Breast epithelium (tissue), 4 donors: ENCODE data around the gene PAOX. TPM values are rescaled to one million over a fixed set of nuclear protein-coding genes. Genes with fewer than 3 reads are reported as not detected.
"Not testable (repeated sequence)": the region's sequence is repeated elsewhere in the genome, so short reads cannot be mapped to it uniquely, and the experiment has no call there.

ENCODE experiments used
- DNase-seq, 2 donors: peaks; one replicate each; pipeline ENCODE4 v3.0.0-alpha.2; 2019; ENCODE audit warnings: low spot score in 2 of 2
- H3K27ac ChIP-seq, 2 donors: fragments of 200-600 bp; sonication (generic) in 1 of 2; one replicate each; pipeline ENCODE4 v1.5.1; 2016 to 2019; ENCODE audit warnings: mild to moderate bottlenecking in 1 of 2
- H3K27me3 ChIP-seq, 2 donors: fragments of 200-600 bp; sonication (generic) in 1 of 2; one replicate each; pipeline versions ENCODE4 v1.5.1 to v1.6.0; 2017 to 2019; ENCODE audit warnings: control low read depth in 1 of 2, mild to moderate bottlenecking in 1 of 2
- H3K36me3 ChIP-seq: fragments of 200-600 bp; one replicate; pipeline ENCODE4 v1.5.1; 2019
- H3K4me1 ChIP-seq, 2 donors: fragments of 200-600 bp; sonication (generic); one replicate each; pipeline ENCODE4 v1.5.1; 2016 to 2019; ENCODE audit warnings: control low read depth in 1 of 2
- H3K4me3 ChIP-seq, 3 donors: fragments of 200-600 bp; sonication (generic); 1 replicate in 2 of 3; 2 replicates in 1 of 3; pipeline ENCODE4 v1.5.1; 2016 to 2019; ENCODE audit warnings: mild to moderate bottlenecking in 3 of 3, moderate library complexity in 2 of 3
- H3K9me3 ChIP-seq, 2 donors: fragments of 200-600 bp; sonication (generic) in 1 of 2; one replicate each; pipeline ENCODE4 v1.5.1; 2016 to 2019; ENCODE audit warnings: control low read depth in 1 of 2
- POLR2A ChIP-seq: fragments of 450-650 bp; IDR thresholded peaks from one replicate; pipeline ENCODE4 v1.6.1; 2016; ENCODE audit warnings: antibody characterized with exemption, mild to moderate bottlenecking, moderate library complexity
- POLR2AphosphoS5 ChIP-seq, 3 donors: sonication (generic); formaldehyde crosslinking; IDR thresholded peaks; one replicate each; pipeline ENCODE4 v1.6.1; 2017; ENCODE audit warnings: antibody characterized with exemption in 3 of 3
- intact Hi-C: fragments of 100-400 bp; cut with DNase I; formaldehyde crosslinking; loops from one replicate; pipeline ENCODE4 v1.15.1; 2023; ENCODE audit warnings: low total_unique reads
- total RNA-seq, 3 donors: library from RNA; depleted of rRNA; stranded (reverse); fragments of >200 nt; gene quantifications; one replicate each; pipeline ENCODE4 v1.1.0, GENCODE V29; 2016
- TF ChIP-seq, protein P1 (sequence below), 3 donors: fragments of 450-650 bp; IDR thresholded peaks; one replicate each; pipeline ENCODE4 v1.5.1; 2016 to 2017; ENCODE audit warnings: antibody characterized with exemption in 3 of 3, mild to moderate bottlenecking in 3 of 3, moderate library complexity in 3 of 3

The PAOX gene
- total RNA-seq, 3 donors from 2014 or later: 7.5 to 10.5 (median 8.6) TPM

DNA sequence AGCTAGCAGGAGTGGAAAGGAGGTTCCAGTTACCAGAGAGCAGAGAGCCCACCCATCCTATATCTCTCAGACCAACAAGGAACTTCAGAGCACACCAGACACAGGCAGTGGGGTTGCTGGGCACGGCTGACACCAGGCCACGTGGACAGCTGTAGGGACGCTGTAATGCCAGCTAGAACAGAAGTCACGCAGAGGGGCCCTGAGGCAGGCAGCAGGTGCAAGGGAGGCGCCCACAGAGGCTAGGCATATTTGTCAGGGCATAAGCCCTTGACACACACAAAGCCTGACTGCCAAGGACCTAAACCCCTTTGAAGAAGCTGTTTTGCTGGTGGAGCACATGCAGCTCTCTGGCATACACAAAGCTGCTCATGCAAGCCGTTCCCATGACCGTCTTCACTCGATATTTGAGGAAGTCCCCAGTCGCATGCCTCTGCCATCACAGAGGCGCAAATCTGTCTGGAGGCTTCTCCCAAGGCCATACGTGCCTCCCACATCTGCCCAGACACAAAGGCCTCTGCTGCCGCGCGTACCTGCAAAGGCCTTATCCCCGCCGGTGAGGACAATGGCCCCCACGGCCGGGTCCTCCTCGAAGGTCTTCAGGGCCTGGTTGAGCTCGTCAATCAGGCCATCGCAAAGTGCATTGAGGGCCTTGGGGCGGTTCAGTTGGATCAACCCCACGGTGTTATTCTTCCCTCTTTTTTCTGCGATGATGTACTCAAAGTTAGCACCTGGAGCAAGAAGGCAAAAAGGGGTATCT is 8.9 kb upstream of the PAOX start:
- intact Hi-C loops: no loop called here
- no peaks in the 10 kb centered on the region for H3K27me3 ChIP-seq

DNA sequence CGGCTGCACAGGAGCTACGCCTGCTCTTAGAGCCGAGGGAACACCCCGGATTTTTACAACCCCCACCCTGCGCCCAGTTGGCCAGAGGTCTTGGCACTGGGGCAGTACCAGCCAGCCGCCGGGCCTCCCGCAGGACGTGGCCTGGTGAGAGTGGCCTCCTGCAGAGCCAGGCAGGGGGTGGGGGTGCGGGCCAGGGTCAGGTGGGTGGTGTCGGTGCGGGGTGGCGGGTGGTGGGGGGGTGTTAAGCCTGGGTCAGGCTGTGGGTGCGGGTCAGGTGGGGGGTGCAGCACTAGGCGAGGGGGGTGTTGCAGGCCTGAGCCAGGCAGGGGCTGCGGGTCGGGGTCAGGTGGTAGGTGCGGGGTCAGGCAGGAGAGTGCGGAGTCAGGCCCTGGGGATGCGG is 6.6 kb upstream of the PAOX start:
- Histone ChIP-seq H3K36me3 (no peaks in the 10 kb centered on the region), H3K4me3 (peak overlapping the region; percentile 82 to 93 (median 82)), H3K27ac (no peak overlapping the region), H3K4me1 (no peaks in the 10 kb centered on the region), H3K9me3 (no peaks in the 10 kb centered on the region), H3K27me3 (no peaks in the 10 kb centered on the region)
- no peak for DNase-seq
- no peak for TF ChIP-seq POLR2AphosphoS5 (IDR thresholded peaks at IDR 0.05)
- TF ChIP-seq POLR2A: no peak
- TF ChIP-seq, protein P1, sequence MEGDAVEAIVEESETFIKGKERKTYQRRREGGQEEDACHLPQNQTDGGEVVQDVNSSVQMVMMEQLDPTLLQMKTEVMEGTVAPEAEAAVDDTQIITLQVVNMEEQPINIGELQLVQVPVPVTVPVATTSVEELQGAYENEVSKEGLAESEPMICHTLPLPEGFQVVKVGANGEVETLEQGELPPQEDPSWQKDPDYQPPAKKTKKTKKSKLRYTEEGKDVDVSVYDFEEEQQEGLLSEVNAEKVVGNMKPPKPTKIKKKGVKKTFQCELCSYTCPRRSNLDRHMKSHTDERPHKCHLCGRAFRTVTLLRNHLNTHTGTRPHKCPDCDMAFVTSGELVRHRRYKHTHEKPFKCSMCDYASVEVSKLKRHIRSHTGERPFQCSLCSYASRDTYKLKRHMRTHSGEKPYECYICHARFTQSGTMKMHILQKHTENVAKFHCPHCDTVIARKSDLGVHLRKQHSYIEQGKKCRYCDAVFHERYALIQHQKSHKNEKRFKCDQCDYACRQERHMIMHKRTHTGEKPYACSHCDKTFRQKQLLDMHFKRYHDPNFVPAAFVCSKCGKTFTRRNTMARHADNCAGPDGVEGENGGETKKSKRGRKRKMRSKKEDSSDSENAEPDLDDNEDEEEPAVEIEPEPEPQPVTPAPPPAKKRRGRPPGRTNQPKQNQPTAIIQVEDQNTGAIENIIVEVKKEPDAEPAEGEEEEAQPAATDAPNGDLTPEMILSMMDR (IDR thresholded peaks at IDR 0.05): no peak
- intact Hi-C loops: no loop called here

More for the DNA sequence above, 8.9 kb upstream of the PAOX start:
- no peak for DNase-seq
- H3K27ac ChIP-seq: no peak overlapping the region
- TF ChIP-seq POLR2A: no peak
- TF ChIP-seq POLR2AphosphoS5 (IDR thresholded peaks at IDR 0.05): no peak
- TF ChIP-seq, protein P1 (IDR thresholded peaks at IDR 0.05): no peak
- no peaks in the 10 kb centered on the region for H3K9me3 ChIP-seq
- H3K36me3 ChIP-seq: no peaks in the 10 kb centered on the region
- H3K4me3 ChIP-seq: no peak overlapping the region
- no peaks in the 10 kb centered on the region for H3K4me1 ChIP-seq

DNA sequence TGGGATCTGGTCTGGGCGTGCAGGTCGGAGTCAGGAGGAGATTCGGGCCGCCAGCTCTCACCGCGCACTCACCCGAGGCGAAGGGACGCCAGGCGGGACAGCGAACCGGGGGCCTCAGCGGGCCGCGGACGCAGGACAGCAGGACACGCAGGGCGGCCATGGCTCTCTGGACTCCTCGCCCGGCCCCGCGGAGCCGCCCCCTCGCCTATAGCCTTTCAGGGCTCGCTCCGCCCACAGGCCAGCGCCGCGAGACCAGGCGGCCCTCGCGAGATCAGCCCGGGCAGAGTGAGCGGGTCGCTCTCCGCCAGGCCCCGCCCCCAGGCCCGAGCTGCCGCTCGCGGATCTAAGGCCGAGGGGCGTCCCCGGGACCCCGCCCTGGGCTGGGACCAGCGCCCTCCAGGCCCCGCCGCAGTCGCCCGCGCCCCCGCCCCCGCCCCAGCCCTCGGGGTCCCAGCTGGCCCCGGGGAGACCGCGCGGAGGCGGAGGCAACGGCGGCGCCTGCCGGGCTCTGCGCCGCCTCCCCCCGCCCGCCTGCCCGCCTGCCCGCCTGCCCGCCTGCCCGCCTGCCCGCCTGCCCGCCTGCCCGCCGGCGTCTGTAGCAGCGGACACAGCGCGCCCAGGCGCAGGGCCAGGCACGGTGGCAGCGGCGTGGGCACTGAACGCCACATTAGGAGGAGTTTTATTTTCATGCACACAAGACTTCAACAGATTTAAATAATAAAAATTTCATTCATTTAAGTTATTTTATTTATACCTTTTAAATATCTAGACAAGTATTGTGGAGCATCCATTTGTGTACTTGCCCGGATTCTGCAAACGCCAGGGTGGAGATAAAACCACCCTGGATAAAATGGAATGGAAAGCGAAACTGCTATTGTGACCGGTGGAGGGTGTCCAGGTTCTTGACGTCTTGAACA is 5.6 kb upstream of the PAOX start, which contains the start of gene ECHS1:
Gene ECHS1, minus strand, starts transcription at position 181 of the 917 bp plus-strand sequence. Its CDS starts 21 bp downstream, at position 160.
- peak; percentile 91 to 93 for DNase-seq
- H3K27ac ChIP-seq: peak within 1 kb of the TSS; percentile 85 to 96

DNA sequence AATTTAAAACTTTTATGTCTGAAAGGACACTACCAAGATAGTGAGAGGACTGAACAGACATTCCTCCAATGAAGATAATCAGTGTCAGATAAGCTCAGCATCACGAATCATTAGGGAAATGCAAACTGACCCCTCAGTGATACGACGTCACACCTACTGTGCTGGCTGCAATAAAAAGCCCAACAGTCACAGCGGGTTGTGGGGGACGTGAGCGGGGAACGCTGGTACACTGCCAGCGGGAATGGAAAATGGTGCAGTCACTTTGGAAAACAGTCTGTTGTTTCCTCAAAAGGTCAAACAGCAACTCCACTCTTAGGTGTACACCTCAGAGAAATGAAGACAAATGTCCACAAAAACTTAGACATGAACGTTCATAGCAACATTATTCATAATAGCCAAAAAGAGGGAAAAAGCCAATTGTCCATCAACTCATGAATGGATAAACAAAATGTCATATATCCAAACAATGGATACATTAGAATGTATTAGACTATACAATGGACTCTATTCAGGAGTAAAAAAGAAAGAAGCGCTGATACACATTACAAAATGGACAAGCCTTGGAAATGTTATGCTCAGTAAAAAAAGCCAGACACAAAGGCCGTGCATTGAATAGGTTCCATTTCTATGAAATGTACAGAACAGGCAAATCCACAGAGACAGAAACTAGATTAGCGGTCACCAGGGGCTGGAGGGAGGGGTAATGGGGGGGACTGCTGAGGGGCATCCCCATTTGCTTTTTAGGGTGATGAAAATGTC is 3.5 kb upstream of the PAOX start:
- no peak for TF ChIP-seq POLR2AphosphoS5 (IDR thresholded peaks at IDR 0.05)
- Histone ChIP-seq H3K9me3 (no peaks in the 10 kb centered on the region), H3K27ac (no peak overlapping the region), H3K4me3 (no peak overlapping the region), H3K4me1 (no peaks in the 10 kb centered on the region), H3K36me3 (no peaks in the 10 kb centered on the region), H3K27me3 (no peaks in the 10 kb centered on the region)
- DNase-seq: no peak
- intact Hi-C loops: no loop called here

More for the DNA sequence above, 5.6 kb upstream of the PAOX start, which contains the start of gene ECHS1:
- Histone ChIP-seq H3K36me3 (no peaks in the 10 kb centered on the region), H3K4me1 (no peaks in the 10 kb centered on the region), H3K9me3 (no peaks in the 10 kb centered on the region), H3K27me3 (no peaks in the 10 kb centered on the region), H3K4me3 (peak within 1 kb of the TSS; percentile 82 to 93 (median 82))
- intact Hi-C loops: no loop called here
- TF ChIP-seq POLR2AphosphoS5 (IDR thresholded peaks at IDR 0.05) (no peak), POLR2A (peak; percentile 35)
- TF ChIP-seq, protein P1 (IDR thresholded peaks at IDR 0.05): no peak

DNA sequence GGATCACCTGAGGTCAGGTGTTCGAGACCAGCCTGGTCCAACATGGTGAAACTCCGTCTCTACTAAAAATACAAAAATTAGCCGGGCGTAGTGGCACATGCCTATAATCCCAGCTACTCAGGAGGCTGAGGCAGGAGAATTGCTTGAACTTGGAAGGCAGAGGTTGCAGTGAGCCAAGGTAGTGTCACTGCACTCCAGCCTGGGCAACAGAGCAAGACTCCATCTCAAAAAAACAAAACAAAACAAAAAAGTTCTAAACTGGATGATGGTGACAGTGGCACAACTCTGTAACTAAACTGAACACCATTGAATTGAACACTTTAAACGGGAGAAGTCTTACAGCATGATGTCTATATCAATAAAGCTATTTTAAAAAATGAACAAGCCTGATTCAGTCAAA is 2.9 kb upstream of the PAOX start:
- H3K4me1 ChIP-seq, DNase-seq, H3K27me3 ChIP-seq, H3K9me3 ChIP-seq, H3K36me3 ChIP-seq, intact Hi-C loops, H3K27ac ChIP-seq, H3K4me3 ChIP-seq: not testable (repeated sequence)
